Brain microvascular endothelial cell (primary cell): Measurements from ENCODE around the gene DAPK1.

ENCODE experiments used
- DNase-seq: peaks from one replicate; pipeline ENCODE4 v3.0.0-alpha.2; 2020
- H3K27ac ChIP-seq: fragments of 250-450 bp; sonication (Bioruptor Pico); 2 replicates; pipeline ENCODE4 v1.5.1; 2020; ENCODE audit warnings: mild to moderate bottlenecking, moderate library complexity
- H3K27me3 ChIP-seq: fragments of 250-450 bp; sonication (Bioruptor Pico); replicated peaks from 2 replicates; pipeline ENCODE4 v1.5.1; 2020; ENCODE audit warnings: mild to moderate bottlenecking
- H3K36me3 ChIP-seq: fragments of 250-450 bp; sonication (Bioruptor Pico); replicated peaks from 2 replicates; pipeline ENCODE4 v1.5.1; 2020; ENCODE audit warnings: mild to moderate bottlenecking
- H3K4me3 ChIP-seq: 2 replicates; pipeline ENCODE4 v1.5.1; 2011; ENCODE audit warnings: low read depth, mild to moderate bottlenecking, control low read depth, low read length, moderate library complexity
- in situ Hi-C: cut with HindIII; loops from 2 replicates; pipeline ENCODE4 v1.10.0; 2017; ENCODE audit warnings: low sequenced_read_pairs, low pct_ligation_motif_present
- TF ChIP-seq, protein P1 (sequence below): IDR thresholded peaks from 2 replicates; pipeline ENCODE4 v1.5.1; 2011; ENCODE audit warnings: low read depth, mild to moderate bottlenecking, moderate library complexity, low read length, control low read depth, inconsistent platforms; ENCODE audit errors: missing control alignments

Gene DAPK1

DNA sequence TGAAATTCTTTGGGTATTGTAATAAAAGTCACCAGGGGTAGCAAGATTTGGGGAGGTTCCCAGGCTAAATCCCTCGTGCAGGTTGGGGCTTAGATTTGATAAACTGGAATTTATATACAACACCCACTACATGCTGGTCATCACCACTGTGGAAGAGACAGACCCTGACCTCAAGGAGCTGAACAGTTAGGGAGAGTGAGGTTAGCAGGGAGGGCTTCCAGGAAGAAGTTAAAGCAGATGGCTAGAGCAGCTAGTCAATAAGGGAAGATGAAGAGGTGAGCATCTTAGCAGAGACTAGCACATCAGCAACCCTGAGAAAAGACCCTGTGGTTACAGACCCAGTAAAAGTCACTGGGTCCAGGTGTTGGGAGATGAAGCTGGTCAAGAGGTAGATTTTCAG is 234.7 kb downstream of the DAPK1 start:
- Histone ChIP-seq H3K27ac (no peak overlapping the region), H3K27me3 (no peaks in the 10 kb centered on the region), H3K36me3 (peaks cover 19% of the 10 kb centered on the region), H3K4me3 (no peak overlapping the region)
- TF ChIP-seq, protein P1, sequence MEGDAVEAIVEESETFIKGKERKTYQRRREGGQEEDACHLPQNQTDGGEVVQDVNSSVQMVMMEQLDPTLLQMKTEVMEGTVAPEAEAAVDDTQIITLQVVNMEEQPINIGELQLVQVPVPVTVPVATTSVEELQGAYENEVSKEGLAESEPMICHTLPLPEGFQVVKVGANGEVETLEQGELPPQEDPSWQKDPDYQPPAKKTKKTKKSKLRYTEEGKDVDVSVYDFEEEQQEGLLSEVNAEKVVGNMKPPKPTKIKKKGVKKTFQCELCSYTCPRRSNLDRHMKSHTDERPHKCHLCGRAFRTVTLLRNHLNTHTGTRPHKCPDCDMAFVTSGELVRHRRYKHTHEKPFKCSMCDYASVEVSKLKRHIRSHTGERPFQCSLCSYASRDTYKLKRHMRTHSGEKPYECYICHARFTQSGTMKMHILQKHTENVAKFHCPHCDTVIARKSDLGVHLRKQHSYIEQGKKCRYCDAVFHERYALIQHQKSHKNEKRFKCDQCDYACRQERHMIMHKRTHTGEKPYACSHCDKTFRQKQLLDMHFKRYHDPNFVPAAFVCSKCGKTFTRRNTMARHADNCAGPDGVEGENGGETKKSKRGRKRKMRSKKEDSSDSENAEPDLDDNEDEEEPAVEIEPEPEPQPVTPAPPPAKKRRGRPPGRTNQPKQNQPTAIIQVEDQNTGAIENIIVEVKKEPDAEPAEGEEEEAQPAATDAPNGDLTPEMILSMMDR = no peak
- DNase-seq = no peak
- in situ Hi-C loops = no loop called here

GRCh38 chr9:87732756-87733155 is 235.1 kb downstream of the DAPK1 start:
- in situ Hi-C loops = no loop called here
- H3K36me3 ChIP-seq = peaks cover 18% of the 10 kb centered on the region
- no peak for DNase-seq
- no peak overlapping the region for H3K4me3 ChIP-seq
- no peak overlapping the region for H3K27ac ChIP-seq
- TF ChIP-seq, protein P1 = no peak
- no peaks in the 10 kb centered on the region for H3K27me3 ChIP-seq

- Histone ChIP-seq H3K36me3 (peaks cover 16% of the 10 kb centered on the region), H3K27me3 (no peaks in the 10 kb centered on the region), H3K4me3 (no peak overlapping the region), H3K27ac (no peak overlapping the region)
- TF ChIP-seq, protein P1 = no peak
- in situ Hi-C loops = no loop called here
- DNase-seq = no peak
These were observed 235.8 kb downstream of the DAPK1 start for GRCh38 chr9:87733273-87734052.

- Histone ChIP-seq H3K4me3 (no peak overlapping the region), H3K27ac (no peak overlapping the region), H3K27me3 (no peaks in the 10 kb centered on the region), H3K36me3 (peaks cover 11% of the 10 kb centered on the region)
- TF ChIP-seq, protein P1 = no peak
- in situ Hi-C loops = no loop called here
- no peak for DNase-seq
These were observed 236.4 kb downstream of the DAPK1 start for GRCh38 chr9:87734106-87734505.

GRCh38 chr9:87739546-87739945 is 241.9 kb downstream of the DAPK1 start:
- no peak for DNase-seq
- in situ Hi-C loops = no loop called here
- Histone ChIP-seq H3K27ac (no peak overlapping the region), H3K36me3 (no peaks in the 10 kb centered on the region), H3K27me3 (no peaks in the 10 kb centered on the region), H3K4me3 (no peak overlapping the region)
- TF ChIP-seq, protein P1 = no peak

DNA sequence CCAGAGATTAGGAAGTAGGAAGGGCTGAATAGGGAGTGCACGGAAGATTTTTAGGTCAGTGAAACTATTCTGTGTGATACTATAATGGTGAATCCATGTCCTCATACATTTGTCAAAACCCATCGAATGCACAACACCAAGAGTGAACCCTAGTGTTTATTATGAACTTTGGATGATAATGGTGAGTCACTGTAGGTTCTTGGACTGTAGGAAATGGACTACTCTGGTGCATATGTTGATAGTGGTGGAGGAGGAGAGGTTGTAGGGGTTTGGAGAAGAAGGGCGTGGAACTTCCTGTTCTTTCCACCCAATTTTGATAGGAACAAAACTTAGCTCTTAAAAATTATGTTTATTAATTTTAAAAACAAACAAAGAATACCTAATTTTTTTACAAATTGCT is 242.5 kb downstream of the DAPK1 start:
- Histone ChIP-seq H3K36me3 (no peaks in the 10 kb centered on the region), H3K27ac (no peak overlapping the region), H3K4me3 (no peak overlapping the region), H3K27me3 (no peaks in the 10 kb centered on the region)
- TF ChIP-seq, protein P1 = no peak
- in situ Hi-C loops = no loop called here
- no peak for DNase-seq
